ENCODE measurements around the gene FAM216B.
"Not testable (repeated sequence)": the region's sequence is repeated elsewhere in the genome, so short reads cannot be mapped to it uniquely, and the experiment has no call there.

Gene FAM216B

DNA sequence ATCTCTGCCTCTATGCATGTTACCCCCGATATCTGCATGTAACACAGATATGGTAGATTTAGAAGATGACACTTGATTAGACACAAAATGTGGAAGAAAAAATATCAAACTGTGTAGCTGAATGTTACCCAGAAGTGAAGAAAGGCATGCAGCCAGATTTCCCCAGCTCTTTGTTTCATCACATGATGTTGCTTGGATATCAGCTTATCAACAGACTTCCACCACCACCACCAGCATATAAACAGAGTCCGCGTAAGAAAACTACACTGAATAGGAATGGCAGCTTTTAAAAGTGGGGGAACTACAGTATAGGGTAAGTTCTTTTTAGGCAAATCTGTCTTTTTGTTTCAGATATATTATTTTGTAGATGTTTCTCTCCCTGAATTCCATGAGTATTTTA, at the start of gene FAM216B:
FAM216B (plus strand) TSS at position 233 of the 400 bp plus-strand sequence. CDS start 2,484 bp downstream, outside the sequence.
- no peak for DNase-seq

DNA sequence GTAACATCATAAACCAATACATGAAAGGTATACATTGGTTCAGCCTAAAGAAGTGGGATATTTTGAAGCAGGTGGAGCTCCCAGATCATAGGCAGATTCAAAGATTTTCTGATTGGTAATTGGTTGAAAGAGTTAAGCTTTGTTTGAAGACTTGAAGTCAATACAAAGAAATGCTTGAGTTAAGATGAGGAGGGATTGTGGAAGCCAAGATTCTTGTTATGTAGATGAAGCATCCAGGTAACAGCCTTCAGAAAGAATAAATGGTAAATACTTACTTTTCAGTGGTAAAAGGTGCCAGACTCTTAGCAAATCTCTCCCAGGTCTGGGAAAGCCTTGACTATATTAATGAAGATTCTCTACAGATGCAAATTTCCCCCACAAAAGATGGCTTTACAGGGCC, 49.3 kb upstream of the FAM216B start:
- no peak for DNase-seq

DNA sequence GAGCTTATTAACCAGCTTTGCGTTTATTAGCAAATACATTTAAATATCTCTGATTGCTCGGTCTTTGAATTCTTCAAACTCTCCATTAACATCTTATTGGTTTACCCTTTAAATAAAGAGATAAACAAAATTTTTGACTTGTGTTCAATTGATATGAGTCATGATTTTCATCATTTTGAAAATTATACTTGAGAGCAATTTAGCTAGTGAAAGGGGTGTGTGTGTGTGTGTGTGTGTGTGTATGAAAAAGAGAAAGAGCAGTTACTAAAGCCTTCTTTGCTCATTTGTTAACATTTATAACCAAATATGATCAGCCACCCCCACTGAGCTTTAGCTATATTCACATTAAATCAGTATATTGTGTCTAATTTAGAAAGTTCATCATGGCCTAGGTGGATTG, 48.3 kb upstream of the FAM216B start:
- DNase-seq, result no peak

DNA sequence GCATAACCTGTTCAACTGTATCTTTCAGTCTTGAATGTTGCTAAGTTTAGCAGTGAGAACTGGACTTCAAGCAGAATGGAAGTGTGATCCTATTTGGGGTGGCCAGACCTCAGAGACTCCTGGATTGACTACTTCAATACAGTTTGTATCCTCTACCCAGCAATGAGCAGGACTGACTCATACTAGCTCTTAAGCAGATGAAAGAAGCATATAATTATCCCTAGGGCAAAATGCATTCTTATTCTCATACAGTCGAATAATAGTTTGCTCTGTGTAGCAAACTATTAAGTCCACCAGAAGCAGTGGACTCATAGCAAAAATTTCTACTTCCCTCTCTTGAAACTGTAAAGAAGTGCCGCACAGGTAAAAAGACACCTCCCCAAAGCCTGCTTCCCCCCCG, 46.4 kb upstream of the FAM216B start:
- DNase-seq, result no peak

DNA sequence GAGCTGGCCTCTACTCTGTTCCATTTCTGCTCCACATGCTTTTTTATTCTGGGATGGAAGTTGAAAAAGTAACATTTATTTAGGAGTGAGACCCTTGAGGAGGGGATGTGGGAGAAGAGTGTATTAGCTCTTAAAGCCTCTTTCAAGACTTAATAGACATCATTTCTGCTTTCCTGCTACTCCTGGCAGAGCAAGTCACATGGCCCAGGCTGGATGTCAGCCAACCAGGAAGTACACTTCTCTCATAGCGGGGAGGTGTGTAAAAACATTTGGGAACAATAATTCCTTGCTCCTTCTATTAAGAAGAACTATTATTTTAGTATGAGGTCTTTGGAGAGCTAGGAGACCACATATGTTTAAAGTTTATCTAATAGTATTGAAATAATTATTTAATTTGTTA, 40.6 kb upstream of the FAM216B start:
- DNase-seq, result no peak

DNA sequence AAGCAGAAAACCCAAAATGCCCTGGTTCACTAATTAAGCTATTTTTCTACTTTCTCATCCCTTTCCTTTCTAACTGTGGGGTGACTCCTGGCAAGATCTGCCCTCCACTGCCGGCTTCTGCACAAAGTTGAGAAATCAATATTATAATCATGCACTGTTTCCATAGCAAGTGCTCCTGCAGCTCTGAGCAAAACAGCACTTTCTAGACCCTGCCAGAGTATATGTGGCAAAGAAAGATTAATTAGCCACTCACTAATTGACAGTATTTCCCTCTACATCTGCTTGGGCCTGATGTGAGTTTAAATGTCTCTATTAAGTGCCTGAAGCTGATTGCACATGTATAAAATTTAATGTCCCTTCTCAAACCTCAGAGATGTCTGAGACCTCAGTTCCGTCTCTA, 39.5 kb upstream of the FAM216B start:
- DNase-seq, result no peak

DNA sequence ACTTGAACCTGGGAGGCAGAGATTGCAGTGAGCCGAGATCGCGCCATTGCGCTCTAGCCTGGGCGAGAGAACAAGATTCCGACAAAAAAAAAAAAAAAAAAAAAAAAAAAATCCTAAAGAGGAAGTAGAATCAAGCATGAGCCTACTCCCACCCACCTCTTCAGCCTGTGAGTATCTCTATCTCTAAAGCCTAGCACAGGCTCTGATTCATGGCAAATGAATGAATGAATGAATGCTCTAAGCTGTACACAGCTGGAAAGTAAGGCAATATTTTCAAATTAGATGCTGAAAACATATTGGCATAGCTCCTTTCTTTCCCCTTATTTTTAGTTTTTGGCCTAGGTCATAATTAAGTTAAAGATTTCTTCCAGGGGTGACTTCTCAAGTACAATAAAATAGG, 35.7 kb upstream of the FAM216B start:
- DNase-seq, result no peak

DNA sequence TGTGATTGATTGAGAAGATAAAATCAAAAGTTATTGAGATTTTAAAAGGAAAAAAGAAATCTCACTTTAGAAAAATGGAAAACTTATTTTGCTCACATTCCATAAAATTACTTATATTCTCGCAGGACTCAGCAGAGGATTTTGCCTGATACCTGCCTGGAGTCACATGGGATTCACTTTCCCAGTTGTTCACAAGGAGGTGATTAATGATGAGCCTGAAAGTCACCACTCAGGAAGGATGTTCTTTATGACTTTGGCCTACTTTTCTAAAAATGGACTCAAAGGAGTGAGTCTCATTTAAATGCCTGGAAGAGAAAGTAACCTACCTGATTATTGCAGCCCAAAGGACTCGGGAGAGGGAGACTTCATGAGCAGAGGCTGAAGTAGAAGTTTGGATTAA, 34.5 kb upstream of the FAM216B start:
- DNase-seq, result no peak

DNA sequence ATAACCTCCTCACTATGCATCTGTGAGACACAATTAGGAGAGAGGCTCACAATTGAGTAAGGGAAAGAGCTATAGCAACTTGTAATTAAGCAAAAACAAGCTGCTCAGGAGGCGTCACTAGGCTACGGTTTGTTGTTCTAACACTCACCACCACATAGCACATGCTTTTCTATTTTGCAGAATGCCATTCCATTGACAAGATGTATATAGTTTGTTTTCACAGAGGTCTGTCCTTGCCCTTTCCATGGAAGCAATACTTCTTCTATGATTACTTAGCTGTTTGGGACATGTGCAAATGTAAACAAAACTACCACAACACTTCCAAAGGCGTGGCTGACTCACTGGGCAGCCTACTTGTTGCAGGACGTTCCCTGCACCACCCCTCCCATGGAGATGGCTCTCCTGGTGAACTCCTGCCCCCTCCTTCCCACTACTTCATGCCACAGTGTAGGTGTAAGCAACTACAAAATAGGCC, 33.9 kb upstream of the FAM216B start:
- no peak for DNase-seq

DNA sequence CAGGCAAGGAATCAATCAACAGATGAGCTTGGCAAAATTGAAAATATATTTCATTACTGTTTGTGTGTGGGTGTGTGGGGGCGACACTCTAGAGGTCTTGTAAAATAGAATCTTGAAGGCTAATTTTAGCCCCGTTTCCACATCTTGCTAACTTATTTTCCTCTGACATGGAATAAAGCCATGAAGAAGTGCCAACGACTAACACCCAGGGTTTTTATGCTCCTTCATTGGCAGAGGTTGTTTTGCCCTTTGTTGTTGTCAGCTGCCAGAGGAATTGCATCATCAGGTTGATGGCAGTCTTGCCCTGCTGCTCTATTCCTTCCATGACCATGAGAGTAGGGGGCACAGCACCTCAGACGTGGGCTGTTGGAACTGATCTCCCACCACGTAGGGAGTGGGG, 30.6 kb upstream of the FAM216B start:
- DNase-seq, result no peak

DNA sequence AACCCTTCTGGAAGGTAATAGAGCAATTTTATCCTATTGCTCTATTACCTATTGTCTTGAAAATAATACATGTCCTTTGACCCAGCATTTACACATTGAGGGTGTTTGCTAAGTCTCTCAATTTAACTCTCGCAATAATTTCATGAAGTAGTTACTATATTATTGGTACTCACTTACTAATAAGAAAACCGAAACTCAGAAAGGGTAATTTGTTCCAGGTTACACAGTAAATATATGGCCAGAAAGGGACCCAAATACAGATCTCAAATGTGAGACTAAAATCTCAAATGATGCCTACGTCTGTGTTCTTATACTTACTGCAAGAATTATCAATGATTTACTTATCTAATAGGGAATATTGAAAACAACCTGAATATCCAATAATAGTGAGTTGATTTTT, 29.7 kb upstream of the FAM216B start:
- no peak for DNase-seq

DNA sequence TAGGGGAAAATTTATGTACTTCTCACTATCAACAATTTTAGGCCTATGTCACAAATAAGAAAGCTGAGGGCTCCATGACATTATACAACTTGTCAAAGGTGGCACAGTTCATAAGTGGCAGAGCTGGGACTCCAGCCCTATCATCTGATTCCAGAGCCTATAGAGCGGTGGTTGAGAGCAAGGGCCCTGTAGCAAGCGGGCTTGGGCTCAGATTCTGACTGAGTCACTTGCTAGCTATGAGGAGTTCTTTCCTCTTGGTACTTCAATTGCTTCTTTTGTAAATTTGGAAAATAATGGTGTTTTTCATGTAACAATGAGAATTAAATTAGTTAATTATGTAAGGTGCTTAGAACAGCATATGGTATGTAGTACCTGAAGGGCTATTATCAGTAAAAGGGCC, 28.7 kb upstream of the FAM216B start:
- DNase-seq, result no peak

DNA sequence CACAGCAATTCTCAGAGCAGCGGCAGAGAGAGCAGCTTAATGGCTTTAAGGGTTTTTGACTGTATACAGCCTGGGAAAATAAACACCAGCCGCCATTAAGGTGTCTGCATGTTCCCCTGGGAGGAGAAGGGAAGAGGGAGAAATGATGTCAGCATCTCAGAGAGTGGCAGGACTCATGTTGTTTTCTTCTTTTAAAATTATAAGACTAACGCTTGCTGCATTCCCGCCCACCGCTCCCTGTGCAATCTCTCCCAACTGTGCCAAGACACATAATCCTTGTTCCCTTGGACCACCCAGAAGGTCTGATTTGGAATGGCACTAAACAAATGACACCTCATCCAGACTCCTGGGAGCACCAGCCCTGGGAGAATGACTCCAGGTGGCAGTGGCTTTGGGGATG, 27.7 kb upstream of the FAM216B start:
- DNase-seq, result no peak

DNA sequence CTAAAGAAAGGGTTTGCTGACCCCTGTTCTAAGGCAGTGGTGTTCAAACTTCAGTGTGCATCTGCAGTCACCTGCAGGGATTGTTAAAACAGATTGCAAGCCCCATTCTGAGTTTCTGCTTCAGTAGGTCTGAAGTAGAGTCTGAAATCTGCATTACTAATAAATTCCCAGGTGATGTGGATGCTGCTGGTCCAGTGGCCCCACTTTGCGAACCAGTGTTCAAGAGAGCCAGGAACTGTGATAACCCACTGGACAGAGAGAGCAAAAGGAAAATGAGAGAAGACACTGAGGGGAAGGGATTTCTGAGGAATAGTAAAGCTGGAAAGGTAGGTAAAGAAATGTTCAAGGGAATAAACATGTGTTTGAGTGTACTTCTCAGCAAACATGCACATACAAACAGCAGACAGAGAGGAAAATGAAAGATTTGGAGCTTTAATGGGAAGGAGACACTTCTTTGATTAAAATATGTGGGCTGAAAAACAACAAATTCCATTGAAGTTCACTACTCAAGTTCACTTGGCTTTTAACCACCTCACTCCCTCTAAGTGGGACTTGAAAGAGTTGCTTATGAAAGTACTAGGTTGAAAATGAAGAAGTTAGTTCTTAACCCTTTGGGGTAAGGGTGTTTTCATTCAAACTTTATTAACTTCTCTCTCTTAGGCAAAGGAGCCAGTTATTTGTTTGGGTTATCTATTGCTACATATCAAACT, 26.4 kb upstream of the FAM216B start:
- no peak for DNase-seq

DNA sequence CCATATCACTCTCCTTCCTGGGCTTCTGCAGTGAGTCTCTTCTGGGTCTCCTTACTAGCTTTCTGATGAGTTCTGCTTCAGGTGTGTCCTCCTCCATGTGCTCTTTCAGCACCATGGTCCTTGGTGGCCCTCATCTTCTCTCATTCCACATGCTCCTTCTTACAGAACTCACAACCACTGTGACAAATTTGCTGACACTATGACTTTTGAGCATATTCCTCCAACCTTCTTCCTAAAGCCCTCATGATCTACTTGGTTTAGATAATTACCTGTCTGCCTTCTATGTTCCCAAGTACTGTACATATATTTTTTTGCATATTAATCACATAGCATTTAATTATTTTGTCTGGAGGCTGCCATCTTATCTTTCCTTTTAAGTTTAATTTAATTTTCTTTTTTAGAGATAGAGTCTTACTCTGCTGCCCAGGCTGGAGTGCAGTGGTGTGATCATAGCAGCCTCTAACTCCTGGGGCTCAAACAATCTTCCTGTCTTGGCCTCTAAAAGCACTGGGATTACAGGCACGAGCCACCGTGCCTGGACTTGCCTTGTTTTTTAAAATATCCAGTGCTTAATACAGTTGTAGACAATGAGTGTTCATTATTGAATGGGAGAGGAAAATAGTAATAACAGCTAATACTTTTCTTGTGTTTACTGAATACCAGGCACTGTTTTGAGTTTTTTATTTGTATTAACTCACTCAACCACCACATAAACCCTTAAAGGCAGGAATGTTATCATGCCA, 23.5 kb upstream of the FAM216B start:
- DNase-seq, result no peak

DNA sequence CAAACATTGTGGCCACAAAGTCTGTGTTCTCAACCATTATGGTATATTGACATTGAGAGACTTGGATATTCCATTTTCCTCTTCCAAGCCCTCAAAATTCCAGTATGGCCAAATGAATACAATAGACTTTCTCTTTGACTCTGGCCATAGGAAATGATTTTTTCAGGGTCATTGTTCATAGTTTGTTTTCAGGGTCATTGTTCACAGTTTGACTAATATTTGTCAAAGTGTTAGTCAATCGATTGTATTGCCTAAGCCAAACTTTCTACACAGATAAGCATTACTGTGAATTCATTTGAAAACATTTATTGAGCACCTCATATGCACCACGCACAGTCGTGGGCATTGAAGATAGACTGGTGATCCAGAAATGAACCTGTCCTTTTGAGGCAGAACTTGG, 22.9 kb upstream of the FAM216B start:
- DNase-seq, result no peak

DNA sequence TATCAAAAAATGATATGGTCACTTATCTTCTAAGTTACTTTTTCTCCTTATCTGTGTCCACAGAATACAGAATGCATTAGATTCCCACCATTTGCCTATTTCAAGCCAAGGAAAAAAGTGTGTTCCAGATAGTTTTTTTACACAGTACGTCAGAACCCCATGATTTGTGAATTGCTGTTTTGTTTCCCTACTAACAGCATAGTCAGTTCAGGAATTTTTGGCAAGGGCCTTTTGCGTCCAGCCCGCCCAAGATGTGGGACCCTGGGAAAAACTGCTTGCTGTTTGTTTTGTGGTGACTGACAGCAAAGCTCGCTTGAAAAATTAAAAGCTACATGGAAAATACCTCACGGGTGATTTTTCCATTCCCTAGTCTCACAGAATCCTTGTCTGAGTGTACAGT, 20.4 kb upstream of the FAM216B start:
- no peak for DNase-seq

DNA sequence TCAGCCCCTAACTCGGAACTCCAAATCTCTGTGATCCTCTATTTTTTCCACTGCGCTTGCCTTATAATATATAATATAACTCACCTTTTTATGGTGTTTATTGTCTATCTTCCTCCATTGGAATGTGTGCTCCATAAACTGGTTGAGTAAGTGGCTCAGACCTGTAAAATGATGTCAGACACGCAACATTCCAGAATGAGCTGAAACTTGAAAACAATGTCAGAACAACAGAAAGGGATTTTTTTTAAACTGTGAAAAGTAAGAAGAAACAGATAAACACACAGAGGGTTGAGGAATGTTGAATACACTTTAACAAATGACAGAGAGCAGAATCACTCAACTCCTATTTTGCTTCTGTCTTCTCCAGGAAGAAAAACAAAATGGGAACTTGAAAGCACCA, 19.1 kb upstream of the FAM216B start:
- DNase-seq, result no peak

DNA sequence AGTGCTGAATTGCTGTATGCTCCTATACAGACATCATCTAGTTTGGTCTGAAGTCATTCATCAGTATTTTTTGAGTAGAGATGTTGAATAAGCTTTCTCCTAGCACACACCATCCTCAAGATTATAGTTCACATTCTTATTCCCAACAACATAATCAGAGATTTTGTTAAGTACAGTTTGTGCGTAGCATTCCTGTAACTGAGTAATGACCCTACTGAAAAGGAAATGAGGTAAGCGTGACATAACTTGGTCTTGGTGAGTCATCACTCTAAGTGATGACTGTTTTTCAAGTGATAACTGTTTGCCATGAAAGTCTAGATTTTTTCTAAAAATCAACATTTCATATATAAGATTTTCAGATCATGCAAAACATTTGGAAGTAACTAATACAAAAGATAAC, 18.5 kb upstream of the FAM216B start:
- DNase-seq, result no peak

DNA sequence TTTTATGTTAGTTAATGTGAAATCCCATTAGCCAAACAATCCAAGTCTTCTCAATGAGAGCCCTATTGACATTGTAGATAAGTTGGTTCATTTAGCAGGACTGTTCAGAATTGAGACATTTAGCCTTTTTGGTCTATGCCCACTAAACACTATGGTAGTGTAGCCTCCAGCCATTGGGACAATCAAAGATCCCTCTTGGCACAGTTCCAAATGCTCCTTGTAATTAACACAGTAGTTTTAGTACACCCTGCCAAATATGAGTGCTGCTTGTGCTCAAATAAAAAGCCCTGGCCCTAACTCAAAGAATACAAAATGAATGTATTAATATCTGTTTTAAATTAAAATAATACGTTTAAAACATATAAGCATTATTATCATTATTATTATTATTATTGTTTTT, 15.4 kb upstream of the FAM216B start:
- DNase-seq, result no peak

DNA sequence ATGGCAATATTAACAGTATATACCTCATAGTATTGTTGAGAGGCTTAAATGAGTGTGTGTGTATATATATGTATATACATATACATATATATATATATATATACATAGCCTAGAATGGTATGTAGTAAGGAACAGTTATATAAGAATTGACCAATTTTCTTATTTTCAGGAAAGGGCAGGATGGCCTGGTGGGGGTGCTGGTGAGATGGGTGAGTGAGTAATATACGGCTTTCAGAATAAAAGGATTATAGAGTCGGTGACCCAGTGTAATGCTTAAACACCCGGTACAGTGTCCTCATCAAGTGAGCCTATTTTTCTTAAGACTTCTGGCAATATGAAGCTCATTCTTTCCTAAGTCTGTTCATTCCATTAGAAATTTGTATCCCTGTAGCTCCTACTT, 11.7 kb upstream of the FAM216B start:
- no peak for DNase-seq

DNA sequence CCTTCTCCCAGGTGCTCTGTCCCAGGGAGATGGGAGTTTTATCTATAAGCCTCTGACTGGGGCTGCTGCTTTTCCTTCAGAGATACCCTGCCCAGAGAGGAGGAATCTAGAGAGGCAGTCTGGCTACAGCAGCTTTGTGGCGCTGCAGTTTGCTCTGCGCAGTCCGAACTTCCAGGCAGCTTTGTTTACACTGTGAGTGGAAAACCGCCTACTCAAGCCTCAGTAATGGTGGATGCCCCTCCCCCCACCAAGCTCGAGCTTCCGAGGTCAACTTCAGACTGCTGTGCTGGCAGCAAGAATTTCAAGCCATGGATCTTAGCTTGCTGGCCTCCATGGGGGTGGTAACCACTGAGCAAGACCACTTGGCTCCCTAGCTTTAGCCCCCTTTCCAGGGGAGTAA, 4.8 kb upstream of the FAM216B start:
- DNase-seq, result not testable (repeated sequence)

DNA sequence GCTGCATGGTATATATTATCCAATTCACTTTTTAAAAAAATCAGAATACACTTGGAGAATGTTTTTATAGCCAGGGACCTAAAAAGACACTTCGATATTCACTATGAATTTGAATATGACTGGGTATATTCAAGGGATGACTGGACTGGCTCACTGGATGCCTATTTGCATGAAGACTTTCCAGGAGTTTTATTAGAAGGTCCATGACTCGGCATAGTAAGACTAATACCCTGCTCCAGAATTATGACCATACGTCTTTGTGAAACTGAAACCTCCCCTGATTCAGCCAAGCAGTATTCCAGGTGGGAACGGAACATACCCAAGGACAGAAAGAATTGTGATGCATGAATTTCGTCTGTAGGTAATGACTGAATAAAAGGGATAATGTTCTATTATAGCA, 3.9 kb upstream of the FAM216B start:
- no peak for DNase-seq

DNA sequence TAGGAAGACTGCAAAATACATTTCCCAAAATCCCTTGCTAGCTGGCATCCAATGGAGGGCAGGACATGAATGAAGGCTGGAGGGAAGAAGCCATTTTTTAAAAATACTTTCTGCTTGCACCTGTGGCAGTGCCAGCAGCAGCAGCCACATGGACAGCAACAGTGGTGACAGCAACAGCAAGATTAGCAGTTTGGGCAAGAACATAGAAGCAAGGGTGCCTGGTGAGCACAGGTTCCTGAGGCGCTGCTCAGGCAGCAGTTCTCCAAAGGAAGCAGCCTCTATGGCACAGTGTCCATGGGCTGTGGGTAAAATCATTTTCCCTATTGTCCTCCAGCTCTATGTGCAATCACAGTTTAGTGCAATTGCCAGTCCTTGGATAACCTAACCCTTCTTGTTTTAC, 1.3 kb upstream of the FAM216B start:
- no peak for DNase-seq

DNA sequence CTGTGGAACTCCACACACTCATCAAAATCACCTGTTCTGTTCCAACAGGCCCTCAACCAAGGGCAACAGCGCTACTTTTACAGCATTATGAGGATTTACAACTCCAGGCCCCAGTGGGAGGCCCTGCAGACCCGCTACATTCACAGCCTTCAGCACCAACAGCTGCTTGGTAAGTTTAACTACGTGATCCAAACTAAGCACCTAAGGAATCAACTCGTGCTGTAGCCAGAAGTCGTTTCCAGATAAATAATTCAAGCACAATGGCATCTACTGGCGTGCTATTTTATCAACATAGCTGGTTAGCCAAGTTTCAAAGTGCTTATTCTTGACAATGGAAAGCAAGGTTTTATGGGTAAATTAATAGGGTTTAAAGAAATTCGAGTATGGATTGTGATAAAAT, 5.3 kb downstream of the FAM216B start:
- no peak for DNase-seq
